Measurements from ENCODE around the gene CRIP2. TPM values are rescaled to one million over a fixed set of nuclear protein-coding genes. Genes with fewer than 3 reads are reported as not detected.

Gene CRIP2
- total and polyA plus RNA-seq, 2 donors (not counting 1 experiment from before 2014, with no cell fraction given), result 6.0 to 81.6 TPM

GRCh38 chr14:105440992-105441391 lies 33.6 kb upstream of the CRIP2 start:
- ChIA-PET POLR2A (no interaction called here), CTCF (no interaction called here)
- H3K4me1 Mint-ChIP-seq, result peaks cover 10% of the 10 kb centered on the region
- Histone ChIP-seq H2AFZ (ENCODE audit: insufficient read depth, low read depth, low read length, poor library complexity, severe bottlenecking) (no peak overlapping the region), H3K27ac (ENCODE audit: low read length in 2 of 2) (no peak overlapping the region), H3K79me2 (ENCODE audit: control insufficient read depth, insufficient read depth, low read length) (peaks cover 65% of the 10 kb centered on the region), H3K9ac (ENCODE audit: low read length) (no peak overlapping the region), H3K4me2 (replicated peaks; ENCODE audit: low read depth, low read length, poor library complexity, severe bottlenecking) (no peak overlapping the region), H3K4me1 (ENCODE audit: control insufficient read depth in 2 of 2, insufficient read depth in 2 of 2, low read length in 2 of 2) (peaks cover 0 to 11% of the 10 kb centered on the region in 2 donors), H3K36me3 (replicated peaks in 1 of 2; ENCODE audit: control extremely low read depth in 1 of 2, control insufficient read depth in 1 of 2, extremely low read depth in 1 of 2, insufficient read depth in 2 of 2, low read length in 1 of 2) (peaks cover 0 to 7% of the 10 kb centered on the region in 2 experiments), H3K4me3 (ENCODE audit: control extremely low read depth in 1 of 5, extremely low read depth in 1 of 5, insufficient read depth in 1 of 5, low read depth in 2 of 5, low read length in 4 of 5) (no peak overlapping the region), H4K20me1 (ENCODE audit: control insufficient read depth, insufficient read depth, low read length, poor library complexity, severe bottlenecking) (peaks cover 52% of the 10 kb centered on the region), H3K9me3 (ENCODE audit: control extremely low read depth in 1 of 3, control insufficient read depth in 2 of 3, insufficient read depth in 1 of 3, low read length in 2 of 3) (peaks cover 0 to 11% (median 4%) of the 10 kb centered on the region in 3 donors), H3K27me3 (replicated peaks in 1 of 4; ENCODE audit: control extremely low read depth in 1 of 4, control insufficient read depth in 3 of 4, insufficient read depth in 4 of 4, low read length in 3 of 4) (no peaks in the 10 kb centered on the region)
- DNase-seq, result no peak
- TF ChIP-seq EZH2 (IDR thresholded peaks at IDR 0.05; ENCODE audit: borderline replicate concordance, insufficient read depth, low read depth, low read length, poor library complexity, severe bottlenecking) (no peak), CTCF (IDR thresholded peaks at IDR 0.05) (no peak)
- H3K9me3 Mint-ChIP-seq (ENCODE audit: insufficient read depth), result no peaks in the 10 kb centered on the region
- H3K4me3 Mint-ChIP-seq, result no peak overlapping the region
- ATAC-seq (ENCODE audit: low read depth), result no peak
- H3K27ac Mint-ChIP-seq, result no peak overlapping the region
- no peaks in the 10 kb centered on the region for H3K27me3 Mint-ChIP-seq
- 96% methylated on average over 9 of the region's 9 CpGs for WGBS (ENCODE audit: insufficient coverage)
- intact Hi-C loops (cut with micrococcal nuclease), result no loop called here

GRCh38 chr14:105442125-105442524 lies 32.5 kb upstream of the CRIP2 start:
- TF ChIP-seq CTCF (IDR thresholded peaks at IDR 0.05) (no peak), EZH2 (IDR thresholded peaks at IDR 0.05; ENCODE audit: borderline replicate concordance, insufficient read depth, low read depth, low read length, poor library complexity, severe bottlenecking) (no peak)
- no peaks in the 10 kb centered on the region for H3K27me3 Mint-ChIP-seq

More at GRCh38 chr14:105442125-105442524, 32.5 kb upstream of the CRIP2 start:
- ChIA-PET CTCF (no interaction called here), POLR2A (no interaction called here)
- Histone ChIP-seq H3K27me3 (replicated peaks in 1 of 4; ENCODE audit: control extremely low read depth in 1 of 4, control insufficient read depth in 3 of 4, insufficient read depth in 4 of 4, low read length in 3 of 4) (no peaks in the 10 kb centered on the region), H3K36me3 (replicated peaks in 1 of 2; ENCODE audit: control extremely low read depth in 1 of 2, control insufficient read depth in 1 of 2, extremely low read depth in 1 of 2, insufficient read depth in 2 of 2, low read length in 1 of 2) (peaks cover 0 to 6% of the 10 kb centered on the region in 2 experiments), H4K20me1 (ENCODE audit: control insufficient read depth, insufficient read depth, low read length, poor library complexity, severe bottlenecking) (peaks cover 50% of the 10 kb centered on the region), H3K4me3 (ENCODE audit: control extremely low read depth in 1 of 5, extremely low read depth in 1 of 5, insufficient read depth in 1 of 5, low read depth in 2 of 5, low read length in 4 of 5) (no peak overlapping the region), H3K79me2 (ENCODE audit: control insufficient read depth, insufficient read depth, low read length) (peaks cover 64% of the 10 kb centered on the region), H2AFZ (ENCODE audit: insufficient read depth, low read depth, low read length, poor library complexity, severe bottlenecking) (no peak overlapping the region), H3K9ac (ENCODE audit: low read length) (no peak overlapping the region), H3K9me3 (ENCODE audit: control extremely low read depth in 1 of 3, control insufficient read depth in 2 of 3, insufficient read depth in 1 of 3, low read length in 2 of 3) (peaks cover 0 to 6% (median 4%) of the 10 kb centered on the region in 3 donors), H3K4me2 (replicated peaks; ENCODE audit: low read depth, low read length, poor library complexity, severe bottlenecking) (no peak overlapping the region), H3K27ac (ENCODE audit: low read length in 2 of 2) (no peak overlapping the region), H3K4me1 (ENCODE audit: control insufficient read depth in 2 of 2, insufficient read depth in 2 of 2, low read length in 2 of 2) (peaks cover 0 to 9% of the 10 kb centered on the region in 2 donors)
- 86% methylated on average over 17 of the region's 17 CpGs for WGBS (ENCODE audit: insufficient coverage)
- Mint-ChIP-seq H3K27ac (no peak overlapping the region), H3K9me3 (ENCODE audit: insufficient read depth) (no peaks in the 10 kb centered on the region), H3K4me1 (peaks cover 4% of the 10 kb centered on the region), H3K4me3 (no peak overlapping the region)
- DNase-seq (no peak), ATAC-seq (ENCODE audit: low read depth) (no peak)
- intact Hi-C loops (cut with micrococcal nuclease), result no loop called here

Data from B cell (primary cell).